A673 (cell line): ENCODE measurements around the gene SPNS2. TPM values are rescaled to one million over a fixed set of nuclear protein-coding genes. Genes with fewer than 3 reads are reported as not detected.

Experiments used
- BruUV-seq: library from RNA; stranded (reverse); fragments of 400-500 nt; replicated peaks from 2 replicates; lab custom pipeline; 2021; lab: Mats Ljungman, UMichigan
- CTCF ChIA-PET: fragments of 300-600 bp; sonication (Branson Sonifier 250); formaldehyde crosslinking; loops from one replicate; lab custom pipeline; 2022; ENCODE audit warnings: antibody characterized with exemption; lab: Charles Lee
- POLR2A ChIA-PET: fragments of 300-600 bp; sonication (Branson Sonifier 250); formaldehyde crosslinking; loops from one replicate; lab custom pipeline; 2022; ENCODE audit warnings: antibody characterized with exemption; ENCODE audit not compliant: low non-redundant PET; lab: Charles Lee
- DNase-seq: peaks from one replicate; pipeline ENCODE4 v3.0.0-alpha.2; 2015; ENCODE audit warnings: low spot score
- H3K27ac ChIP-seq: fragments of 200-600 bp; sonication (generic); 2 replicates; pipeline ENCODE4 v1.5.1; 2016; ENCODE audit warnings: mixed run types, low read depth, mild to moderate bottlenecking, mixed read lengths, antibody characterized with exemption, low read length; ENCODE audit not compliant: poor library complexity, severe bottlenecking
- H3K27me3 ChIP-seq: fragments of 200-600 bp; sonication (generic); replicated peaks from 2 replicates; pipeline ENCODE4 v1.6.1; 2017; ENCODE audit warnings: mixed run types, low read depth, mild to moderate bottlenecking, mixed read lengths, antibody characterized with exemption, low read length; ENCODE audit not compliant: insufficient read depth, poor library complexity
- H3K36me3 ChIP-seq: fragments of 200-600 bp; sonication (generic); 2 replicates; pipeline ENCODE4 v1.6.1; 2016; ENCODE audit warnings: mixed run types, mild to moderate bottlenecking, mixed read lengths, antibody characterized with exemption, low read length; ENCODE audit not compliant: insufficient read depth, poor library complexity, severe bottlenecking
- H3K4me1 ChIP-seq: fragments of 200-600 bp; sonication (generic); 2 replicates; pipeline ENCODE4 v1.6.1; 2017; ENCODE audit warnings: mixed run types, mild to moderate bottlenecking, mixed read lengths, antibody characterized with exemption, low read length; ENCODE audit not compliant: insufficient read depth, poor library complexity, severe bottlenecking
- H3K4me3 ChIP-seq: fragments of 200-600 bp; sonication (generic); 2 replicates; pipeline ENCODE4 v1.5.1; 2016; ENCODE audit warnings: low read depth, mixed run types, mild to moderate bottlenecking, mixed read lengths, low read length; ENCODE audit not compliant: poor library complexity, severe bottlenecking
- H3K9me3 ChIP-seq: fragments of 200-600 bp; sonication (generic); 2 replicates; pipeline ENCODE4 v1.6.1; 2016; ENCODE audit warnings: mixed run types, low read depth, mild to moderate bottlenecking, mixed read lengths, antibody characterized with exemption, low read length; ENCODE audit not compliant: poor library complexity, severe bottlenecking
- CTCF ChIP-seq: fragments of 300-800, 200-600 bp; sonication (generic); conservative IDR thresholded peaks from 2 replicates; pipeline ENCODE4 v1.5.1; 2017; ENCODE audit warnings: low read depth, mild to moderate bottlenecking, antibody characterized with exemption, low read length, moderate library complexity, mixed read lengths
- EZH2 ChIP-seq: fragments of 200-600 bp; sonication (generic); IDR thresholded peaks from 2 replicates; pipeline ENCODE4 v1.6.1; 2017; ENCODE audit warnings: borderline replicate concordance, low read depth, mild to moderate bottlenecking, mixed read lengths, antibody characterized with exemption, low read length; ENCODE audit not compliant: poor library complexity, severe bottlenecking
- intact Hi-C: fragments of 100-400 bp; cut with micrococcal nuclease; formaldehyde crosslinking; loops from one replicate; pipeline ENCODE4 v1.10.0; 2022; ENCODE audit not compliant: unreplicated experiment
- total RNA-seq: library from RNA; stranded (reverse); gene quantifications from 2 replicates; pipeline ENCODE4 v1.2.3, GENCODE V29; 2021

SPNS2 gene
- total RNA-seq, 1 experiment from 2014 or later = not detected

- intact Hi-C loops = no loop called here
- Histone ChIP-seq H3K4me1 (no peaks in the 10 kb centered on the region), H3K27ac (no peak overlapping the region), H3K4me3 (no peak overlapping the region), H3K27me3 (peaks cover 40% of the 10 kb centered on the region), H3K9me3 (no peaks in the 10 kb centered on the region), H3K36me3 (no peaks in the 10 kb centered on the region)
- CTCF ChIA-PET = interaction anchor here (0.6 kb wide), 1 partner anchor 520 kb away, joined by 3 read pairs; no protein-coding TSS in a partner anchor
- no peak for DNase-seq
- no TSS peak for BruUV-seq
- POLR2A ChIA-PET = interaction anchor here (0.6 kb wide), 1 partner anchor 163 kb away, joined by 4 read pairs; no protein-coding TSS in a partner anchor
- TF ChIP-seq EZH2 (no peak), CTCF (no peak)
These were observed 84.5 kb downstream of the SPNS2 start for GRCh38 chr17:4583206-4583605.

GRCh38 chr17:4583782-4584100 lies 85.1 kb downstream of the SPNS2 start:
- ChIA-PET CTCF (interaction anchor here (0.6 kb wide), 1 partner anchor 520 kb away, joined by 3 read pairs; no protein-coding TSS in a partner anchor), POLR2A (no interaction called here)
- Histone ChIP-seq H3K27ac (no peak overlapping the region), H3K4me3 (peak overlapping the region; percentile 48), H3K4me1 (no peaks in the 10 kb centered on the region), H3K36me3 (no peaks in the 10 kb centered on the region), H3K27me3 (peaks cover 40% of the 10 kb centered on the region), H3K9me3 (no peaks in the 10 kb centered on the region)
- no TSS peak for BruUV-seq
- DNase-seq = peak; percentile 73
- TF ChIP-seq CTCF (peak; percentile 53), EZH2 (no peak)
- intact Hi-C loops = no loop called here

GRCh38 chr17:4584101-4584916 lies 85.6 kb downstream of the SPNS2 start, which contains the start of gene SMTNL2:
Gene SMTNL2 (plus strand): TSS chr17:4584529. CDS start chr17:4584606, 77 bp downstream.
- no peak within 1 kb of the TSS for H3K27ac ChIP-seq
- intact Hi-C loops = no loop called here
- BruUV-seq = no TSS peak
- no peaks in the 10 kb centered on the region for H3K4me1 ChIP-seq
- peak; percentile 22 for DNase-seq
- H3K27me3 ChIP-seq = peaks cover 40% of the 10 kb centered on the region
- CTCF ChIA-PET = no interaction called here
- no peaks in the 10 kb centered on the region for H3K9me3 ChIP-seq
- POLR2A ChIA-PET = no interaction called here
- H3K36me3 ChIP-seq = no peaks in the 10 kb centered on the region
- TF ChIP-seq CTCF = no peak; the same call in 1 of the 2 replicates
- no peak for TF ChIP-seq EZH2
- peak within 1 kb of the TSS; percentile 48 for H3K4me3 ChIP-seq
